ENCODE results near the gene ZNF562. TPM values are rescaled to one million over a fixed set of nuclear protein-coding genes. Genes with fewer than 3 reads are reported as not detected.
A peak's percentile ranks its signal among the peaks of the same experiment; 100 is the strongest.

Gene ZNF562
- 31.8 TPM for total RNA-seq
- long read RNA-seq, partial matches to known transcripts, result 1 of 15 reads
- long read RNA-seq, other reads (novel, unspliced or antisense), result 13 of 15 reads

DNA sequence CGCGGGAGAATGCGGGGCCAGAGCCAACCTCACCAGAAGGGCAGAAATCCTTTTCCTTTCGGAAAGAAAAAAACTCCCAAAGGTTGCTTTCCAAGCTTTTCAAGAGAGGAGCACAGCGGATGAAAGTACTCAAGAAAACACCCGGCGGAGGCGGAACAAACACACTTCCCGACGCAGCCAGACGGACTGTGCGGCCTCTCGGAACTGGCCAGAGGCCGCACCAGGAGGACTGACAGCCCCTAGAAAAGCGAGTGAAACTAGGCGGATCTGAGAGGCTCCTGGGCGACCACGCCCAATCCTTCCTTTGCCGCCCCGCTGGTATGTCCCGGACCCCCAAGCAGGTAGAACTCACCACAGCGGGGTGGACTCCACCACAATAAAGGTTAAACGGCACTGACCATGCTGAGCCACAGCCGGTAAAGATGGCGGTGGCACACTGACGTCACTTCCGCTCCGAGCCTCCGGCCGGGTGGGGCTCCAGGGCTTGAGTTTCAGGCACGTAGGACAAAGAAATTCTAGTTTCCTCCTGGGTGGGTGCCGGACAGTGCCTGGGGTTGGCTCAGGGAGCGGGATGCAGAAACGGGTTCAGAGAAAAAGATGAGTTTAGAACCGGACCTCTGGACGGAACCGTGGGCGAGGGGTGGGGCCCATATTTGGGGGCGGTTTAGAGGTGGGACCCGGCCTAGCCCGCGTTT lies at the start of gene ZNF562:
TSS of gene ZNF562 (minus strand) at position 438 of the 695 bp plus-strand sequence. CDS start 14,356 bp downstream, outside the sequence.
- intact Hi-C loops (cut with DNase I), result no loop called here
- DNase-seq, result peak; percentile 94
- TF ChIP-seq, protein P1, sequence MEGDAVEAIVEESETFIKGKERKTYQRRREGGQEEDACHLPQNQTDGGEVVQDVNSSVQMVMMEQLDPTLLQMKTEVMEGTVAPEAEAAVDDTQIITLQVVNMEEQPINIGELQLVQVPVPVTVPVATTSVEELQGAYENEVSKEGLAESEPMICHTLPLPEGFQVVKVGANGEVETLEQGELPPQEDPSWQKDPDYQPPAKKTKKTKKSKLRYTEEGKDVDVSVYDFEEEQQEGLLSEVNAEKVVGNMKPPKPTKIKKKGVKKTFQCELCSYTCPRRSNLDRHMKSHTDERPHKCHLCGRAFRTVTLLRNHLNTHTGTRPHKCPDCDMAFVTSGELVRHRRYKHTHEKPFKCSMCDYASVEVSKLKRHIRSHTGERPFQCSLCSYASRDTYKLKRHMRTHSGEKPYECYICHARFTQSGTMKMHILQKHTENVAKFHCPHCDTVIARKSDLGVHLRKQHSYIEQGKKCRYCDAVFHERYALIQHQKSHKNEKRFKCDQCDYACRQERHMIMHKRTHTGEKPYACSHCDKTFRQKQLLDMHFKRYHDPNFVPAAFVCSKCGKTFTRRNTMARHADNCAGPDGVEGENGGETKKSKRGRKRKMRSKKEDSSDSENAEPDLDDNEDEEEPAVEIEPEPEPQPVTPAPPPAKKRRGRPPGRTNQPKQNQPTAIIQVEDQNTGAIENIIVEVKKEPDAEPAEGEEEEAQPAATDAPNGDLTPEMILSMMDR (IDR thresholded peaks at IDR 0.05), result no peak
- peak; percentile 97 to 98 for ATAC-seq
- Histone ChIP-seq H3K4me3 (peak within 1 kb of the TSS; percentile 90), H3K27me3 (ENCODE audit: low read depth) (no peaks in the 10 kb centered on the region), H3K36me3 (no peaks in the 10 kb centered on the region), H3K4me1 (peaks cover 6% of the 10 kb centered on the region), H3K9me3 (peaks cover 33% of the 10 kb centered on the region), H3K27ac (peak within 1 kb of the TSS; percentile 96)

DNA sequence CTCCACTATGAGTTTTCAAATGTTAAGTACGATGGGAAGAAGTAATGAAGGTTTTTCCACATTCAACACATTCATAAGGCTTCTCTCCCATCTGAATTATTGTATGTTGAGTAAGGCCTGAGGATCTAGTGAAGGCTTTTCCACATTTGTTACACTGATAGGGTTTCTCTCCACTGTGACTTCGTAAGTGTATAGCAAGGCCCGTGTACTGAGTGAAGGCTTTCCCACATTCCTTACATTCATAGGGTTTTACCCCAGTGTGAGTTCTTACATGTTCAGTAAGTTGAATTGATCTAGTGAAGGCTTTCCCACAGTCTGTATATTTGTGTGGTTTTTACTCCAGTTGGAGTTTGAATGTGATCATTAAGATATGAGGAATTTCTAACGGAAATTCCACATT lies 49.3 kb upstream of the ZNF562 start:
- TF ChIP-seq, protein P1 (IDR thresholded peaks at IDR 0.05), result no peak
- Histone ChIP-seq H3K27me3 (ENCODE audit: low read depth) (no peaks in the 10 kb centered on the region), H3K36me3 (no peaks in the 10 kb centered on the region), H3K27ac (no peak overlapping the region), H3K4me1 (no peaks in the 10 kb centered on the region), H3K4me3 (no peak overlapping the region), H3K9me3 (no peaks in the 10 kb centered on the region)
- ATAC-seq (no peak), DNase-seq (no peak)
- intact Hi-C loops (cut with DNase I), result no loop called here

DNA sequence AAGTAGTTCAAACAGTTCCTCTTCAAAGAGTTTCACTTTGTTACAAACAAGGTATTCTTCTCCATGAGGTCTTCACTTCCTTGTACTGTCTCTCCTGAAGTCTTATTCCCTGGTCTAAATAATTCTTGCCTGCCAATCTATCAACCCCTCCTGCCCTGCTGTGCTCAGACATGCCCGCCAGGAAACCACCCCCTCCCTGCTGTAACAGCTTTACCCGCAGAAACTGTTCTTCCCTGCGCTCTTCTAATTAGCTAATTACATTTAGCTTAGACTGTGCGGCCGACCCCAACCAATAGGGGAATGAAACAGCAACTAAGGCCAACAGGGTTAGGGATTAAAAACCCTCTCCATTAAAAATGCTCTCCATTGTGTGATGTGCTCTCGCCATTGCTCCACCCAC lies 47.0 kb upstream of the ZNF562 start:
- intact Hi-C loops (cut with DNase I), result no loop called here
- Histone ChIP-seq H3K4me1 (no peaks in the 10 kb centered on the region), H3K9me3 (no peaks in the 10 kb centered on the region), H3K36me3 (no peaks in the 10 kb centered on the region), H3K4me3 (no peak overlapping the region), H3K27me3 (ENCODE audit: low read depth) (no peaks in the 10 kb centered on the region), H3K27ac (no peak overlapping the region)
- ATAC-seq (no peak), DNase-seq (no peak)
- TF ChIP-seq, protein P1 (IDR thresholded peaks at IDR 0.05), result no peak

DNA sequence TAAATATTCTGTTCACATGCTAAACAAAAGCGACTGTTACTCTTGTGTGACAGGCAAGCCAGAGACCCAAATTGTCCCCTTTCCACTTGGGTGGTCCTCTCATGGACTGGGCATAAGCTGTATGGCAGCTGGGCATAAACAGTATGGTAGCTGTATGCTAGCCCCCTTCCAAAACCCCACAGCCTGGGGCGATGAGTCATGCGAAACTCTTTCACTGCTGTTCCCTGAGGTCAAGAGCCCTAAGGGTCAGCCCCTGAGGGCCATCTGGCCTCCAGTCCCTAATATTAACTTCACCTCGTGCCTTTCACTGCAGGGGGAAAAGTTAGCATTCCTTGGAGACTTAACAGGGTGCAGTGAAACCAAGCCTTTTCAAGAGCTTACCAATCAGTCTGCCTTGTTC lies 45.6 kb upstream of the ZNF562 start:
- Histone ChIP-seq H3K36me3 (no peaks in the 10 kb centered on the region), H3K4me3 (no peak overlapping the region), H3K4me1 (no peaks in the 10 kb centered on the region), H3K9me3 (no peaks in the 10 kb centered on the region), H3K27ac (no peak overlapping the region), H3K27me3 (ENCODE audit: low read depth) (no peaks in the 10 kb centered on the region)
- DNase-seq (no peak), ATAC-seq (no peak)
- intact Hi-C loops (cut with DNase I), result no loop called here
- TF ChIP-seq, protein P1 (IDR thresholded peaks at IDR 0.05), result no peak

DNA sequence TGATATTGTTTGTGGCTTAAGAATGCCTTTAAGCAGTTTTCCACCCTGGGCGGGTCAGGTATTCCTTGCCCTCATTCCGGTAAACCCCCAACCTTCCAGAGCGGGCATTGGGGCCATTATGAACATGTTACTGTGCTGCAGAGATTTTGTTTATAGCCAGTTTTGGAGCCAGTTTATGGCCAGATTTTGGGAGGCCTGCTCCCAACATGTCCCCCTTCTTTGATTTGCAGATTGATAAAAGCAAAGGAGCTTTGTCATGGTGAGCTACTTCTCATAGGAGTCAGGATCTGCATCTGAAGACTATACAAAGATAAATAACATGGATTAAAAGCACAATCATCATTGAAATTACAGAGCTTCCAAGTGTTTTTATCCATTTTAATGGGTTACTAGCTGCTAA lies 36.9 kb upstream of the ZNF562 start:
- no peaks in the 10 kb centered on the region for H3K36me3 ChIP-seq
- no peaks in the 10 kb centered on the region for H3K27me3 ChIP-seq (ENCODE audit: low read depth)

More for the DNA sequence above, 36.9 kb upstream of the ZNF562 start:
- ATAC-seq (no peak), DNase-seq (no peak)
- intact Hi-C loops (cut with DNase I), result no loop called here
- TF ChIP-seq, protein P1 (IDR thresholded peaks at IDR 0.05), result no peak
- no peak overlapping the region for H3K27ac ChIP-seq
- H3K9me3 ChIP-seq, result peaks cover 12% of the 10 kb centered on the region
- no peak overlapping the region for H3K4me3 ChIP-seq
- no peaks in the 10 kb centered on the region for H3K4me1 ChIP-seq

Data from lower lobe of right lung (tissue), 2 donors.